ENCODE results near the gene HGS.
"Not testable (repeated sequence)": the region's sequence is repeated elsewhere in the genome, so short reads cannot be mapped to it uniquely, and the experiment has no call there.

The HGS gene

GRCh38 chr17:81722184-81723120 is 38.6 kb downstream of the HGS start:
- DNase-seq: no peak

GRCh38 chr17:81723651-81724209 is 39.9 kb downstream of the HGS start:
- no peak for DNase-seq

GRCh38 chr17:81725439-81725838 is 41.6 kb downstream of the HGS start:
- no peak for DNase-seq

- DNase-seq: no peak
Measured at GRCh38 chr17:81726004-81726403, 42.2 kb downstream of the HGS start.

- no peak for DNase-seq
Measured at GRCh38 chr17:81727324-81728031, 43.7 kb downstream of the HGS start.

GRCh38 chr17:81733507-81734404 is 49.9 kb downstream of the HGS start:
- DNase-seq: peak; percentile 74

GRCh38 chr17:81734405-81735263 is 50.8 kb downstream of the HGS start:
- no peak for DNase-seq

- DNase-seq: peak; percentile 56
Measured at GRCh38 chr17:81735264-81736102, 51.7 kb downstream of the HGS start.

GRCh38 chr17:81737947-81738800 is 54.4 kb downstream of the HGS start:
- no peak for DNase-seq

GRCh38 chr17:81738801-81739393 is 55.1 kb downstream of the HGS start:
- DNase-seq: no peak

- not testable (repeated sequence) for DNase-seq
Measured at GRCh38 chr17:81739593-81739992, 55.8 kb downstream of the HGS start.

GRCh38 chr17:81740395-81740961 is 56.7 kb downstream of the HGS start:
- no peak for DNase-seq

- no peak for DNase-seq
Measured at GRCh38 chr17:81741049-81741593, 57.3 kb downstream of the HGS start.

GRCh38 chr17:81741594-81742452 is 58.0 kb downstream of the HGS start:
- no peak for DNase-seq
